H9 (cell line): ENCODE data around the gene CBS. TPM values are rescaled to one million over a fixed set of nuclear protein-coding genes. Genes with fewer than 3 reads are reported as not detected.
"Not testable (repeated sequence)": the region's sequence is repeated elsewhere in the genome, so short reads cannot be mapped to it uniquely, and the experiment has no call there.

Source experiments
- DNase-seq: peaks from one replicate; pipeline ENCODE4 v3.0.0-alpha.2; 2017
- H2AFZ ChIP-seq: one replicate; pipeline ENCODE4 v1.6.1; 2013; ENCODE audit warnings: mild to moderate bottlenecking, low read length, control low read depth, moderate library complexity
- H2AK5ac ChIP-seq: 2 replicates; pipeline ENCODE4 v1.6.1; 2013; ENCODE audit warnings: low read length, control low read depth, mixed read lengths; ENCODE audit not compliant: insufficient read length
- H2BK120ac ChIP-seq: one replicate; pipeline ENCODE4 v1.6.1; 2013; ENCODE audit warnings: low read depth, mild to moderate bottlenecking, low read length, control low read depth, inconsistent platforms; ENCODE audit not compliant: poor library complexity, severe bottlenecking
- H2BK12ac ChIP-seq: 2 replicates; pipeline ENCODE4 v1.6.1; 2013; ENCODE audit warnings: low read length, control low read depth, mixed read lengths, low read depth; ENCODE audit not compliant: insufficient read length
- H2BK15ac ChIP-seq: 2 replicates; pipeline ENCODE4 v1.6.1; 2013; ENCODE audit warnings: low read depth, low read length, control low read depth
- H2BK20ac ChIP-seq: one replicate; pipeline ENCODE4 v1.6.1; 2013; ENCODE audit warnings: low read depth, mild to moderate bottlenecking, low read length, control low read depth, inconsistent platforms; ENCODE audit not compliant: poor library complexity, severe bottlenecking
- H2BK5ac ChIP-seq: 2 replicates; pipeline ENCODE4 v1.6.1; 2013; ENCODE audit warnings: low read length, control low read depth, mixed read lengths; ENCODE audit not compliant: insufficient read length
- H3K14ac ChIP-seq: 2 replicates; pipeline ENCODE4 v1.6.1; 2013; ENCODE audit warnings: low read length, control low read depth; ENCODE audit not compliant: insufficient read depth
- H3K18ac ChIP-seq: 2 replicates; pipeline ENCODE4 v1.6.1; 2013; ENCODE audit warnings: low read depth, mild to moderate bottlenecking, mixed read lengths, low read length, control low read depth; ENCODE audit not compliant: insufficient read length
- H3K23ac ChIP-seq: 2 replicates; pipeline ENCODE4 v1.6.1; 2013; ENCODE audit warnings: low read length, control low read depth, mixed read lengths, low read depth; ENCODE audit not compliant: insufficient read length
- H3K23me2 ChIP-seq: 2 replicates; pipeline ENCODE4 v1.6.1; 2013; ENCODE audit warnings: low read depth, mild to moderate bottlenecking, mixed read lengths, low read length, control low read depth; ENCODE audit not compliant: insufficient read length, poor library complexity, severe bottlenecking
- H3K27ac ChIP-seq: 2 replicates; pipeline ENCODE4 v1.5.1; 2013; ENCODE audit warnings: low read length, control low read depth, mixed read lengths, low read depth; ENCODE audit not compliant: insufficient read length
- H3K27me3 ChIP-seq: 2 replicates; pipeline ENCODE4 v1.6.1; 2013; ENCODE audit warnings: low read length, control low read depth, inconsistent platforms; ENCODE audit not compliant: insufficient read depth
- H3K4ac ChIP-seq: 2 replicates; pipeline ENCODE4 v1.6.1; 2013; ENCODE audit warnings: low read depth, mild to moderate bottlenecking, control low read depth, inconsistent platforms, low read length, moderate library complexity
- H3K4me1 ChIP-seq: 2 replicates; pipeline ENCODE4 v1.6.1; 2013; ENCODE audit warnings: low read length, control low read depth, inconsistent platforms; ENCODE audit not compliant: insufficient read depth
- H3K4me2 ChIP-seq: 2 replicates; pipeline ENCODE4 v1.6.1; 2013; ENCODE audit warnings: low read length, control low read depth, mixed read lengths; ENCODE audit not compliant: insufficient read length, insufficient read depth
- H3K56ac ChIP-seq: 2 replicates; pipeline ENCODE4 v1.6.1; 2013; ENCODE audit warnings: low read depth, mild to moderate bottlenecking, mixed read lengths, low read length, control low read depth; ENCODE audit not compliant: insufficient read length
- H3K79me1 ChIP-seq: 2 replicates; pipeline ENCODE4 v1.6.1; 2013; ENCODE audit warnings: low read depth, mild to moderate bottlenecking, moderate library complexity, low read length, control low read depth, inconsistent platforms; ENCODE audit not compliant: insufficient read depth, poor library complexity, severe bottlenecking
- H3K79me2 ChIP-seq: 2 replicates; pipeline ENCODE4 v1.6.1; 2013; ENCODE audit warnings: low read length, control low read depth, inconsistent platforms; ENCODE audit not compliant: insufficient read depth
- H3K9ac ChIP-seq: 2 replicates; pipeline ENCODE4 v1.6.1; 2013; ENCODE audit warnings: low read length, control low read depth, mixed read lengths; ENCODE audit not compliant: insufficient read length; ENCODE audit errors: extremely low read depth
- H3K9me3 ChIP-seq: one replicate; pipeline ENCODE4 v1.6.1; 2013; ENCODE audit warnings: low read depth, low read length, inconsistent platforms; ENCODE audit not compliant: control insufficient read depth
- H3T11ph ChIP-seq: one replicate; pipeline ENCODE4 v1.6.1; 2013; ENCODE audit warnings: mild to moderate bottlenecking, low read length, control low read depth, inconsistent platforms
- H4K20me1 ChIP-seq: one replicate; pipeline ENCODE4 v1.6.1; 2013; ENCODE audit not compliant: control insufficient read depth, insufficient read length, insufficient read depth
- H4K5ac ChIP-seq: 2 replicates; pipeline ENCODE4 v1.6.1; 2013; ENCODE audit warnings: low read depth, mild to moderate bottlenecking, mixed read lengths, low read length, control low read depth; ENCODE audit not compliant: insufficient read length
- H4K8ac ChIP-seq: replicated peaks from 2 replicates; pipeline ENCODE4 v1.6.1; 2013; ENCODE audit warnings: low read length, control low read depth, mixed read lengths, low read depth; ENCODE audit not compliant: insufficient read length
- H4K91ac ChIP-seq: 2 replicates; pipeline ENCODE4 v1.6.1; 2013; ENCODE audit warnings: low read depth, mild to moderate bottlenecking, moderate library complexity, mixed read lengths, low read length, control low read depth; ENCODE audit not compliant: insufficient read length
- H3K27ac Mint-ChIP-seq, 3 experiments: 2 replicates in 2 of 3; 3 replicates in 1 of 3; pipeline ENCODE4 v1.8.0; 2020 to 2021; ENCODE audit warnings: mixed read lengths in 3 of 3, mild to moderate bottlenecking in 1 of 3, moderate library complexity in 1 of 3
- H3K27me3 Mint-ChIP-seq: 2 replicates; pipeline ENCODE4 v1.8.0; 2021; ENCODE audit warnings: low read depth, mild to moderate bottlenecking, moderate library complexity, mixed read lengths
- H3K36me3 Mint-ChIP-seq, 3 experiments: 2 replicates in 2 of 3; 3 replicates in 1 of 3; pipeline ENCODE4 v1.8.0; 2020 to 2021; ENCODE audit warnings: low read depth in 3 of 3, mixed read lengths in 3 of 3; ENCODE audit not compliant: insufficient read depth in 1 of 3
- H3K4me1 Mint-ChIP-seq, 2 experiments: 2 replicates each; pipeline ENCODE4 v1.8.0; 2020; ENCODE audit warnings: mixed read lengths in 2 of 2
- H3K4me3 Mint-ChIP-seq, 2 experiments: 2 replicates in 1 of 2; 3 replicates in 1 of 2; pipeline ENCODE4 v1.8.0; 2020 to 2021; ENCODE audit warnings: mild to moderate bottlenecking in 2 of 2, mixed read lengths in 2 of 2, moderate library complexity in 1 of 2
- H3K9me3 Mint-ChIP-seq, 2 experiments: 2 replicates in 1 of 2; 3 replicates in 1 of 2; pipeline ENCODE4 v1.8.0; 2020; ENCODE audit warnings: mild to moderate bottlenecking in 2 of 2, mixed read lengths in 2 of 2, moderate library complexity in 1 of 2
- WGBS: extraction: QIAGEN DNeasy Blood & Tissue Kit; methylation state at CpG from one replicate; pipeline ENCODE4 v1.1.7; 2013; ENCODE audit warnings: missing lambda C conversion rate, low lambda C conversion rate, mixed read lengths; ENCODE audit not compliant: insufficient read length; ENCODE audit errors: extremely low coverage; 5-methylcytosine and 5-hydroxymethylcytosine counted together
- total RNA-seq: library from RNA; stranded (reverse); gene quantifications from 2 replicates; pipeline ENCODE4 v1.2.1, GENCODE V29; 2021

CBS gene
- total RNA-seq, 1 experiment from 2014 or later, result 350 TPM

DNA sequence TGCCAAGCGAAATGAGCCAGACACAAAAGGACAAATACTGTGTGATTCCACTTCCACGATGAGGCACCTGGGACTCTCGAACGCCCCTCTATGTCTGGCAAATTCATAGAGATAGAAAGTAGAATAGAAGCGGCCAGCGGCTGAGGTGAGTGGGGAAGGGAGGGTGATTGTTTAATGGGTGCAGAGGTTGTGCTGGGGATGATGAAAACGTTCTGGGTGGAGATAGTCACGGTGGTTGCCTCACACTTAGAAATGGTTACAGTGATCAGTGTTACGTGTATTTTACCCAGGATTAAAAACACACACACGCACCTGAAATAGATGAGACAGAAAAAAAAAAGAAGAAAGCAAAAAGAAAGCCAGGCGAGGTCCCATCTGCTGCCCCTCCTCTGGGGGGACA lies 2.9 kb downstream of the CBS start:
- H3K23me2 ChIP-seq, H3K14ac ChIP-seq, H2BK12ac ChIP-seq, H3K4ac ChIP-seq, H3K4me2 ChIP-seq, H3K23ac ChIP-seq, H3K18ac ChIP-seq, H3T11ph ChIP-seq, H3K9me3 ChIP-seq, H2BK5ac ChIP-seq, H2BK120ac ChIP-seq, H4K5ac ChIP-seq, H3K4me1 ChIP-seq, H2AK5ac ChIP-seq, H3K9ac ChIP-seq, H3K4me1 Mint-ChIP-seq, H3K36me3 Mint-ChIP-seq, H3K79me2 ChIP-seq, H4K91ac ChIP-seq, DNase-seq, H3K9me3 Mint-ChIP-seq, H3K27ac ChIP-seq, H4K20me1 ChIP-seq, H2AFZ ChIP-seq, H2BK15ac ChIP-seq, H2BK20ac ChIP-seq, H3K79me1 ChIP-seq, H3K27me3 Mint-ChIP-seq, H4K8ac ChIP-seq, H3K4me3 Mint-ChIP-seq, H3K27ac Mint-ChIP-seq, H3K27me3 ChIP-seq, H3K56ac ChIP-seq: not testable (repeated sequence)
- WGBS, result no CpG with 5 or more reads among the region's 11 CpGs

DNA sequence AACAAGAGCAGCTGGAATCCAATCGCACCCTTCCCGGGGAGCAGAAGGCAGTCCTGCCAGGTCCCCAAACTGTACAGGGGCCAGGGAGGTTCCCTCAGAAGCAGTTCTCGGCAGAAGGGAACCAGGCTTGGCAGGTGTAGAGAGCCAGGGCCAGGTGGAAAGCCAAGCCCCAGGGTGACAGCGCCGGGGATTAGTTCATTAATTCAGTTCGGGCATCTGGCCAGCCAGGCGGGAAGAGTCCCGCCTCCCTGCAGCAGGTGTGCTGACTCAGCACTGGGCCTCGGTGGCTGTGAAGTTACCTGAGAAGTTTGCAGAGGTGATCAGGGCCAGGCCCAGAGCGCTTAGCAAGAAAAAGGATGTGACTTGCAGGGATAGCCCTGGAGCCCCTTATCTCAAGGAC lies 6.0 kb downstream of the CBS start:
- H2AK5ac ChIP-seq, H3K4me3 Mint-ChIP-seq, H3K27ac Mint-ChIP-seq, H3K9me3 ChIP-seq, H3K79me2 ChIP-seq, H4K20me1 ChIP-seq, H2BK5ac ChIP-seq, DNase-seq, H3K4me1 Mint-ChIP-seq, H3K23ac ChIP-seq, H2AFZ ChIP-seq, H3K9me3 Mint-ChIP-seq, H3K4ac ChIP-seq, H3K9ac ChIP-seq, H3K36me3 Mint-ChIP-seq, H3K27me3 ChIP-seq, H3K56ac ChIP-seq, H3K4me1 ChIP-seq, H3K23me2 ChIP-seq, H2BK15ac ChIP-seq, H2BK20ac ChIP-seq, H3K79me1 ChIP-seq, H3K18ac ChIP-seq, H3K14ac ChIP-seq, H3K27me3 Mint-ChIP-seq, H3T11ph ChIP-seq, H2BK120ac ChIP-seq, H3K4me2 ChIP-seq, H4K8ac ChIP-seq, H4K91ac ChIP-seq, H3K27ac ChIP-seq, H4K5ac ChIP-seq, H2BK12ac ChIP-seq: not testable (repeated sequence)
- no CpG with 5 or more reads among the region's 10 CpGs for WGBS
